ENCODE measurements around the gene PTPRN.
A peak's percentile ranks its signal among the peaks of the same experiment; 100 is the strongest.
"Not testable (repeated sequence)": the region's sequence is repeated elsewhere in the genome, so short reads cannot be mapped to it uniquely, and the experiment has no call there.

Gene PTPRN

GRCh38 chr2:219309278-219309677 lies at the start of gene PTPRN:
TSS of gene PTPRN (minus strand) at chr2:219309401. CDS start at chr2:219309332, 69 bp downstream.
- no peak for DNase-seq

GRCh38 chr2:219358170-219359075 lies 49.2 kb upstream of the PTPRN start:
- no peak for DNase-seq

GRCh38 chr2:219356834-219357233 lies 47.6 kb upstream of the PTPRN start:
- no peak for DNase-seq

GRCh38 chr2:219354582-219354981 lies 45.4 kb upstream of the PTPRN start:
- DNase-seq: no peak

GRCh38 chr2:219353129-219353528 lies 43.9 kb upstream of the PTPRN start:
- no peak for DNase-seq

GRCh38 chr2:219352448-219353023 lies 43.3 kb upstream of the PTPRN start:
- peak; percentile 67 for DNase-seq

DNA sequence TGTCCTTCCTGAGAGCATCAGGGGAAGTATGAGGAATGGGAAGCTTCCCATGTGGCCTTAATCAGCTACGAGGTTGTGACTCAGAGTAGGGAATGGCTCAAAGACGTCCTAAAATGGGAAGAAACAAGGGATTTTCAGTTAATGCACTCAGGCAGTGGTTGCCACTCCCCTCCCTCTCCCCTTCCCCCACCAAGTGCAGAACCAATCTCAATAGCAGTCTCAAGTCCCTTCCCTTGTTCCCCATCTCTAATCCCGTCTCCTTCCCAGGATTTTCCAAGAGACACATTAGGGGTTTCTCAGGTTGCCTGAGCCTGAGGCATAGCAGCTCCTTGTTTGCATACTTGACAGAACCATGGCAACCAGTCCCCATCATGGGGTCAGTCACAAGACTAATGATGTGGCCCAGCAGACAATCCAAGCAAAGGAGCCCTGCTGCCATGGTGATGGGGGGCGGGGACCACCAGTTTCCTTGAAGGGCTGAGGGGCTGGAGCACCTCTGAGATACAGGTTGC lies 41.6 kb upstream of the PTPRN start:
- no peak for DNase-seq

- no peak for DNase-seq
Observed at GRCh38 chr2:219350215-219350614, 41.0 kb upstream of the PTPRN start.

DNA sequence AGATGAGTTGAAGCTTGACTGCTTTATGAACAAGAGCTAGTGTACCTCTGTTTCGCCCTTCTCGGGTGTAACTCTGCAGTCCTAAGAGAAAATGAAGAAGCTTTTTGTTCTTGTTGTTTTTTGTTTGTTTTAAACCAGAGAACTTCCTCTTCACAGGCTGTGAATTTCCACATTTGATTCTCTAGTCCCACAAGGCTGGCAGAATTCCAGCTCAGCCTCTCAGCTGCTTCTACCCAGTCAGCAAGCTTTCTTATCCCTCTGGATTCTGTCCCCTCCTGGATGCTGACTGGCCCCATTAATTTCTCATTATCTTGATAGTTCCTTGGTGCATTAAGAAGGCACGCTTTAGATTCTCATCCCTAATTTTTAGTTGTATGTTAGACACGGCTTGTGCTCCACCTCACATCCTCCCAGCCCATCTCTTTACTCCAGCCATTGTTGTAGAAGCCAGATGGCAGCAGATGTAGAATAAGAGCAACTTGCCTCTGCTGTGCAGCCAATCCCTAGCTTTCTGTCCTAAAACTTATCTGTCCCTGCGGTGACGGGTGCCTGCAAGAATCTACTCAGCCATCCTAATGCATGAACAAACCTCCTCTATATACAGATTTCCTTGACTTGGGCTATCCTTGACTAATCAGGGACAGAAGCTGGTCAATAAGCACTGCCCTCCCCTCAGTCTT lies 35.7 kb upstream of the PTPRN start:
- DNase-seq: no peak

DNA sequence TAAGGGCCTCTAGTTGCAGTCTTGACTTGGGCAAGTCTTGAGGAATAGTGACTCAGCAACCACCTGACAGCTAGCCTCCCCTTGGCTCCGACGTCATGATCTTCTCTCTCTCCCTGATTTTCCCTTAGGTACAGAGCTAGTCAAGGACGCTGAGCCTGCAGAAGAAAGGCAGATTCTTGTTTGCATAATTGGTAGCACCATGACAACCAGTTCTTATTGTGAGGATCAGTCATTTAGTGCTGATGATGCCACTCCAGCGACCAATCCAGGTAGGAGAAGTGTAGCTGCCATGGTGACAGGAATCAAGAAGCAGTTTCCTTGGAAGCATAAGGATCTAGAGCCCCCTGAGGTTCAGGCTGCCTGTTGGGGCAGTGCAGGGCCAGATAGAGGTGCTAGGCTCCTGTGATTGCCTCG lies 26.2 kb upstream of the PTPRN start:
- DNase-seq: no peak

- DNase-seq: no peak
Observed at GRCh38 chr2:219334076-219334475, 24.9 kb upstream of the PTPRN start.

- DNase-seq: no peak
Observed at GRCh38 chr2:219332542-219332941, 23.3 kb upstream of the PTPRN start, which contains the start of gene RESP18. TSS of gene RESP18 (minus strand) at chr2:219332744.

GRCh38 chr2:219331560-219332213 lies 22.5 kb upstream of the PTPRN start:
- peak; percentile 28 for DNase-seq

DNA sequence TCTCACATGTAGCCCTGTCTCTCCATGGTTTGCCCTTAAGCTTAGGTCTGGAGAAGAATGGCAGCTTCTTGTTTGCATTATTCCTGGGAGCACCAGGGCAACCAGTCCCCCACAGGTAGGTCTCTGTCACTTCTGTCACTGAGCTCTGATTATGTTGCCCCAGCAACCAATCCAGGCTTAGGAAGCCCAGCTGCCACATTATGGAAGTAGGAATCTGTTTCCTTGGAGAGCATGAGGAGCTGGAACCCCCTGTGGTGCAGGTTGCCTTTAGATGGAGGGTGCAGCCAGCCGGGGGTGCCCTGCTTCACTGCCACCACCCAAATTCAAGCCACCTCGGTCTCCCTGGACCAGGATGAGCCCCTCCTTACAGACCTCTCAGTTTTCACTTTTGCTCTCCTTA lies 18.5 kb upstream of the PTPRN start:
- no peak for DNase-seq

DNA sequence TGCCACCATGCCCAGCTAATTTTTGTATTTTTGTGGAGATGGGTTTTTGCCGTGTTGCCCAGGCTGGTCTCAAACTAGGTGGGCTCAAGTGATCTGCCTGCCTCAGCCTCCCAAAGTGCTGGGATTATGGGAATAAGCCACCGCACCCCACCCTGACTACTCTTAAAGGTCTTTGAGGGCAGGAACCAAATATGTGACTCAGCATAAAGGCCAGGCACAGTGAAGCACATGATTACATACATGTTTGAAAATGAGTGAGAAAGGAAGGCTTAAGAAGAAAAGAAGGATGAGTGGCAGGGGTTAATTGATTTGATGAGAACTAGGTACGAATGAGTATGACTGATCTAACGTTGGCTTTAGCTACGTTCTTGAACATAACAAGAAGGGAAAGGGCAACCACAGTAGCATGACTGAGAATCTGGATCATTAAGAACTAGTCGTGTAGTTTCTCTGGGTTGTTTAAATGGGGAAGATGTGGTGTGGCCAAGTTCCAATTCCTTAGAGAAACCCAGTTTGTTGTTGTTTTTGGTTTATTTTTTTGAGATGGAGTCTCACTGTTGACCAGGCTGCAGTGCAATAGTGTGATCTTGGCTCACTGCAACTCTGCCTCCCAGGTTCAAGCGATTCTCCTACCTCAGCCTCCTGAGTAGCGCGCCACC lies 16.6 kb upstream of the PTPRN start:
- no peak for DNase-seq

- no peak for DNase-seq
Observed at GRCh38 chr2:219325136-219325535, 15.9 kb upstream of the PTPRN start.

GRCh38 chr2:219323434-219323833 lies 14.2 kb upstream of the PTPRN start:
- no peak for DNase-seq

DNA sequence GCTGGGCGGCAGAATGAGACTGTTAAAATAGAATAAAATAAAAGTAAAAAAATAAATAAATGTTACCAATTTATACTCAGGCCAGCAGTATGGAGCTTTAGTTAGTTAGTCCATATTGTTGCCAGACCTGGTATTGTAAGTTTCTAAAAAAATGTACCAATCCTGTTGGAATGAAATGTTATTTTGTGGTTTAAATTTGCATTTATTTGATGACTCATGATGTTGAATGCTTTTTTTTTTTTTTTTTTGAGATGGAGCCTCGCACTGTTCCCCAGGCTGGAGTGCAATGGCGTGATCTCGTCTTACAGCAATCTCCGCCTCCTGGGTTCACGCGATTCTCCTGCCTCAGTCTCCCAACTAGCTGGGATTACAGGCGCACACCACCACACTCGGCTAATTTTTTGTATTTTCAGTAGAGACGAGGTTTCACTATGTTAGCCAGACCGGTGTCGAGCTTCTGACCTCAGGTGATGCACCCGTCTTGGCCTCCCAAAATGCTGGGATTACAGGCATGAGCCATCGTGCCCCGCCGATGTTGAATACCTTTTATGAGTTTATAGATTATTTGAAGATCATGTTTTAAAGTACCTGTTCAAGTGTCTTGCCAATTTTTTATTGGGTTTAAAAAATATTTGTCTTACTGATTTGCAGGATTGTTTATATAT lies 5.7 kb upstream of the PTPRN start:
- DNase-seq: no peak

DNA sequence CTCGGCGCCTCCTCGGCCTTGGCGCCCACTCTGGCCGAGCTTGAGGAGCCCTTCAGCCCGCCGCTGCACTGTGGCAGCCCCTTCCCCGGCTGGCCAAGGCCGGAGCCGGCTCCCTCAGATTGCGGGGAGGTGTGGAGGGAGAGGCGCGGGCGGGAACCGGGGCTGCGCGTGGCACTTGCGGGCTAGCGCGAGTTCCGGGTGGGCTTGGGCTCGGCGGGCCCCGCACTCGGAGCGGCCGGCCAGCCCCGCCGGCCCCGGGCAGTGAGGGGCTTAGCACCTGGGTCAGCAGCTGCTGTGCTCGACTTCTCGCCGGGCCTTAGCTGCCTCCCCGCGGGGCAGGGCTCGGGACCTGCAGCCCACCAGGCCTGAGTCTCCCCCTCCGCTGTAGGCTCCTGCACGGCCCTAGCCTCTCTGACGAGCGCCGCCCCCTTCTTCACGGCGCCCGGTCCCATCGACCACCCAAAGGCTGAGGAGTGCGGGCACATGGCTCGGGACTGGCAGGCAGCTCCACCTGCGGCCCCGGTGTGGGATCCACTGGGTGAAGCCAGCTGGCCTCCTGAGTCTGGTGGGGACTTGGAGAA lies 3.6 kb upstream of the PTPRN start:
- DNase-seq: not testable (repeated sequence)

- DNase-seq: peak; percentile 71
Observed at GRCh38 chr2:219308142-219309101, 779 bp downstream of the PTPRN start.
